SU-DHL-6 (cell line): ENCODE data around the gene TOMM7.

ENCODE experiments used
- H2AFZ ChIP-seq: fragments of 200-600 bp; sonication (generic); 2 replicates; pipeline ENCODE4 v1.6.1; 2014; ENCODE audit warnings: low read depth, mild to moderate bottlenecking, moderate library complexity, mixed read lengths, antibody characterized with exemption, low read length; ENCODE audit not compliant: severe bottlenecking
- H3F3A ChIP-seq: fragments of 200-600 bp; shearing (Covaris generic); 2 replicates; pipeline ENCODE4 v1.6.0; 2016; ENCODE audit warnings: antibody characterized with exemption, mild to moderate bottlenecking; ENCODE audit not compliant: insufficient read depth
- H3K27ac ChIP-seq: fragments of 200-600 bp; sonication (generic); 2 replicates; pipeline ENCODE4 v1.5.1; 2016; ENCODE audit warnings: low read depth, mild to moderate bottlenecking, low read length, moderate library complexity, mixed read lengths
- H3K27me3 ChIP-seq: fragments of 200-600 bp; sonication (generic), shearing (Covaris generic); 2 replicates; pipeline ENCODE4 v1.6.0; 2014; ENCODE audit warnings: mild to moderate bottlenecking, low read length
- H3K36me3 ChIP-seq: fragments of 200-600 bp; sonication (generic); 2 replicates; pipeline ENCODE4 v1.6.1; 2014; ENCODE audit warnings: mild to moderate bottlenecking, low read length, mixed read lengths
- H3K4me2 ChIP-seq: fragments of 300-600, 200-600 bp; shearing (Covaris generic), sonication (generic); 2 replicates; pipeline ENCODE4 v1.6.0; 2014; ENCODE audit warnings: low read length, low read depth, mild to moderate bottlenecking; ENCODE audit not compliant: poor library complexity, severe bottlenecking
- H3K4me3 ChIP-seq: fragments of 200-600 bp; sonication (generic); 2 replicates; pipeline ENCODE4 v1.5.1; 2014; ENCODE audit warnings: antibody characterized with exemption, low read length, mild to moderate bottlenecking, mixed read lengths; ENCODE audit not compliant: insufficient read depth, poor library complexity, severe bottlenecking
- H3K79me2 ChIP-seq: fragments of 200-600 bp; sonication (generic); 2 replicates; pipeline ENCODE4 v1.6.1; 2014; ENCODE audit warnings: mild to moderate bottlenecking, low read length, moderate library complexity; ENCODE audit not compliant: insufficient read depth
- H3K9ac ChIP-seq: fragments of 200-600 bp; sonication (generic); 2 replicates; pipeline ENCODE4 v1.7.0; 2014; ENCODE audit warnings: mild to moderate bottlenecking, low read length
- H3K9me2 ChIP-seq: fragments of 200-600 bp; sonication (generic); replicated peaks from 2 replicates; pipeline ENCODE4 v1.6.1; 2014; ENCODE audit warnings: low read length; ENCODE audit not compliant: insufficient read depth
- H3K9me3 ChIP-seq: fragments of 200-600 bp; sonication (generic); 2 replicates; pipeline ENCODE4 v1.6.1; 2014; ENCODE audit warnings: low read length, mixed read lengths; ENCODE audit not compliant: insufficient read depth
- H4K20me1 ChIP-seq: fragments of 200-600 bp; sonication (generic); 2 replicates; pipeline ENCODE4 v1.6.1; 2014; ENCODE audit warnings: low read depth, mild to moderate bottlenecking, antibody characterized with exemption, low read length, moderate library complexity, mixed read lengths
- EZH2phosphoT487 ChIP-seq: fragments of 200-600 bp; sonication (generic), shearing (Covaris generic); conservative IDR thresholded peaks from 2 replicates; pipeline ENCODE4 v1.6.1; 2018; ENCODE audit warnings: mild to moderate bottlenecking, antibody characterized with exemption, low read length, moderate library complexity, mixed read lengths
- TF ChIP-seq, protein P1 (sequence below): fragments of 200-600 bp; sonication (generic); IDR thresholded peaks from one replicate; pipeline ENCODE4 v1.5.1; 2017; ENCODE audit warnings: antibody characterized with exemption, mild to moderate bottlenecking, low read length, moderate library complexity; ENCODE audit not compliant: insufficient read depth, poor library complexity, severe bottlenecking

The TOMM7 gene

DNA sequence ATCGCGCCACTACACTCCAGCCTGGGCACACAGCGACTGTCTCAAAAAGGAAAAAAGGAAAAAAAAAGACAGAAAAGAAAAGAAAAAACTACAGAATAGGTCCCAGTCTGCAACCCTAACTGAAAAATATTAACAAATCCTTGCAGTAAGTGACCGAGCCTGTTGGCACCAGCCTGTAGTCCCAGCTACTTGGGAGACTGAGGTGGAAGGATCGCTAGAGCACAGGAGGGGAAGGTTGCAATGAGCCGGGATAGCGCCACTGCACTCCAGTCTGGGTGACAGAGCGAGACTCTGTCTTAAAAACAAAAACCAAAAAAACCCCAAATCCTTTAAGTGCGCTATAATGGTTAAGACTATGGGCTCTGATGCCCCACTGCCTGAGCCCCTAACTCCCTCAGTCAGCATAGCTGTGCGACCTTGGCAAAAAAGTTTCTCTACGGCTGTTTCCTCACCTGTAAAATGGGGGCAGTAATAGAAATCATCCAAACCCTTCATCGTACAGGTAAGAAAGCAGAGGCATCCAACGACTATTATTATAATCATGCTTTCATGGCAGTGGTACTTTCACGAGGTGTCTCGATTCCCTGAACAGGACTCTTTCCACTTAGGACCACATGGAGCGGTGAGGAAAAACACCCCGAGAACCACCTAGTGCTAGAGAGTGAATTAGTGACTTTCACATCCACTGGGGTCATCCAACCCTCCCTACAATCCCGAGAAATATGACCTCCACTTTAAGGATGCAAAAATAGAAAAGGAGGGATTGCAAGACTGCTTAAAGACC lies 755 bp downstream of the TOMM7 start:
- Histone ChIP-seq H3K4me2 (peak overlapping the region; percentile 79), H3F3A (no peaks in the 10 kb centered on the region), H3K9me2 (no peaks in the 10 kb centered on the region), H3K27ac (no peak overlapping the region), H3K79me2 (peaks cover 33% of the 10 kb centered on the region), H3K36me3 (peaks cover 10% of the 10 kb centered on the region; the same call in 1 of the 2 replicates), H3K9ac (peak overlapping the region; percentile 80), H3K4me3 (peak overlapping the region; percentile 87), H4K20me1 (no peaks in the 10 kb centered on the region), H2AFZ (peak overlapping the region; percentile 67), H3K27me3 (no peaks in the 10 kb centered on the region), H3K9me3 (no peaks in the 10 kb centered on the region)
- TF ChIP-seq EZH2phosphoT487 = no peak
- TF ChIP-seq, protein P1, sequence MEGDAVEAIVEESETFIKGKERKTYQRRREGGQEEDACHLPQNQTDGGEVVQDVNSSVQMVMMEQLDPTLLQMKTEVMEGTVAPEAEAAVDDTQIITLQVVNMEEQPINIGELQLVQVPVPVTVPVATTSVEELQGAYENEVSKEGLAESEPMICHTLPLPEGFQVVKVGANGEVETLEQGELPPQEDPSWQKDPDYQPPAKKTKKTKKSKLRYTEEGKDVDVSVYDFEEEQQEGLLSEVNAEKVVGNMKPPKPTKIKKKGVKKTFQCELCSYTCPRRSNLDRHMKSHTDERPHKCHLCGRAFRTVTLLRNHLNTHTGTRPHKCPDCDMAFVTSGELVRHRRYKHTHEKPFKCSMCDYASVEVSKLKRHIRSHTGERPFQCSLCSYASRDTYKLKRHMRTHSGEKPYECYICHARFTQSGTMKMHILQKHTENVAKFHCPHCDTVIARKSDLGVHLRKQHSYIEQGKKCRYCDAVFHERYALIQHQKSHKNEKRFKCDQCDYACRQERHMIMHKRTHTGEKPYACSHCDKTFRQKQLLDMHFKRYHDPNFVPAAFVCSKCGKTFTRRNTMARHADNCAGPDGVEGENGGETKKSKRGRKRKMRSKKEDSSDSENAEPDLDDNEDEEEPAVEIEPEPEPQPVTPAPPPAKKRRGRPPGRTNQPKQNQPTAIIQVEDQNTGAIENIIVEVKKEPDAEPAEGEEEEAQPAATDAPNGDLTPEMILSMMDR = no peak

DNA sequence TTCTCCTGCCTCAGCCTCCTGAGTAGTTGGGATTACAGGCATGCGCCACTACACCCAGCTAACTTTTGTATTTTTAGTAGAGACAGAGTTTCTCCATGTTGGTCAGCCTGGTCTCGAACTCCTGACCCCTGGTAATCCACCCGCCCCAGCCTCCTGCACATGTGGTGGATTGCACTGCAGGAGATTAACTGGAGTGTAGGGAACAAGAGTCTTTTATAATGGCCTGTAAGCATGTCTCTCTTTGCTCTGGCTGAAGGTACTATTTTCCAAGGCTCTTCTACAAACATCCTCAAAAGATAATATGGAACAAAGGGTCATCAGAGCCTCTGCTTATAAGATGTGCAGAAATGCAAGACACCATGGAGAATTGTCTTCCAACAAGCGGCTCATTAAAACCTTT lies 3.2 kb downstream of the TOMM7 start:
- peaks cover 36% of the 10 kb centered on the region for H3K79me2 ChIP-seq
- no peak overlapping the region for H3K27ac ChIP-seq
- H3K9me3 ChIP-seq = no peaks in the 10 kb centered on the region
- H3K36me3 ChIP-seq = peaks cover 18% of the 10 kb centered on the region; the same call in 1 of the 2 replicates
- no peaks in the 10 kb centered on the region for H3K9me2 ChIP-seq
- H3K27me3 ChIP-seq = no peaks in the 10 kb centered on the region
- no peaks in the 10 kb centered on the region for H3F3A ChIP-seq
- no peak for TF ChIP-seq EZH2phosphoT487
- H2AFZ ChIP-seq = no peak overlapping the region
- no peak overlapping the region for H3K4me3 ChIP-seq
- H4K20me1 ChIP-seq = no peaks in the 10 kb centered on the region
- no peak overlapping the region for H3K9ac ChIP-seq
- H3K4me2 ChIP-seq = no peak overlapping the region

DNA sequence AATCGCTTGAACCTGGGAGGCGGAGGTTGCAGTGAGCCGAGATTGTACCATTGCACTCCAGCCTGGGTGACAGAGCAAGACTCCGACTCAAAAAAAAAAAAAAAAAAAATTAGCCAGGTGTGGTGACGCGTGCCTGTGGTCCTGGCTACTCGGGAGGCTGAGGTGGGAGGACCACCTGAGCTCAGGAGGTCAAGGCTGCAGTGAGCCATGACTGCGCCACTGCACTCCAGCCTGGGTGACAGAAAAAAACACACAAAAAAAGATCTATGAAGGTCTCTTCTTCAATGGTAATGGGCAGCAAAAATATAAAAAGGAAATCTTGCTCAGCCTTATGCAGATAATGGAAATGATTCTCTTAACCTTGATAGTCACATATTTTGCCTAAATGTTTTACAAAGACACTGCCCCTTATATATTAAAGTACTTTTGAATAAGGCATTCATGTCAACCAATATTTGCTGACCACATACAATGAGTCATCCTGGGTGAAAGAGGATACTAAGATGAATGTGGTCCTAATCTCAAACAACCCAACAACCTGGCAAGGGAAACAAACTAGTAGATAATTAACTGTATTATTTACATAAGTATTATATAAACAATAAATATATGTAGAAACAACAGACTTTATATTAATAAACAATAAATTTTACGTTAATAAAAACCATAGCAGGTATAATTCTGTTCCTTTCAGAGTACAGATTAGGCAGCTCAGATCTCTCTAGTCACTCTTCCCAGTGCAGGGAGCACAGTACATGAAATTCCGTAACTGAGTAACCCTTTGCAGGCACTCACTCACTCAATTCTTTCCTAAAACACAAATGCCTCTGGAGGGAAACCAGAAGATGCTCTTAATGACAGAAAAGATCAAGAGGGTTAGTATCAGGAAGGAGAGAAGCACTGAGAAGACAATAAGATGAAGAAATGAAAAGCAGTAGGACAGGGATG lies 8.1 kb downstream of the TOMM7 start:
- no peak overlapping the region for H3K4me3 ChIP-seq
- no peaks in the 10 kb centered on the region for H3K9me2 ChIP-seq
- no peak overlapping the region for H2AFZ ChIP-seq
- H3K36me3 ChIP-seq = peaks cover 28% of the 10 kb centered on the region; the same call in 1 of the 2 replicates
- H3K27ac ChIP-seq = no peak overlapping the region
- H3K27me3 ChIP-seq = no peaks in the 10 kb centered on the region
- TF ChIP-seq EZH2phosphoT487 = no peak
- TF ChIP-seq, protein P1 = no peak
- peaks cover 6% of the 10 kb centered on the region for H3K79me2 ChIP-seq
- no peak overlapping the region for H3K4me2 ChIP-seq
- no peaks in the 10 kb centered on the region for H3K9me3 ChIP-seq
- H4K20me1 ChIP-seq = no peaks in the 10 kb centered on the region
- no peak overlapping the region for H3K9ac ChIP-seq
- H3F3A ChIP-seq = no peaks in the 10 kb centered on the region
